Middle frontal gyrus (tissue), 1 donor: ENCODE data around the gene SURF2.
"Not testable (repeated sequence)": the region's sequence is repeated elsewhere in the genome, so short reads cannot be mapped to it uniquely, and the experiment has no call there.

ENCODE experiments used
- DNase-seq: peaks from one replicate; pipeline ENCODE4 v3.0.0-alpha.2; 2015; ENCODE audit warnings: low spot score; ENCODE audit errors: extremely low spot score

The SURF2 gene

GRCh38 chr9:133356391-133357091 is at the start of gene SURF2, which contains the start of gene SURF1:
Gene SURF2 (plus strand): TSS chr9:133356550. CDS start chr9:133356593, 43 bp downstream.
Gene SURF1 (minus strand): TSS chr9:133356487. CDS start chr9:133356453, 34 bp downstream.
- peak; percentile 77 for DNase-seq

GRCh38 chr9:133307301-133307700 is 49.0 kb upstream of the SURF2 start:
- DNase-seq, result no peak

- DNase-seq, result no peak
Observed at GRCh38 chr9:133309608-133310007, 46.7 kb upstream of the SURF2 start.

GRCh38 chr9:133315997-133316396 is 40.4 kb upstream of the SURF2 start:
- DNase-seq, result no peak

GRCh38 chr9:133317551-133317950 is 38.8 kb upstream of the SURF2 start:
- not testable (repeated sequence) for DNase-seq

GRCh38 chr9:133320421-133320881 is 35.9 kb upstream of the SURF2 start:
- DNase-seq, result no peak

GRCh38 chr9:133321411-133321935 is 34.9 kb upstream of the SURF2 start:
- DNase-seq, result no peak

- no peak for DNase-seq
Observed at GRCh38 chr9:133322701-133323100, 33.6 kb upstream of the SURF2 start.

GRCh38 chr9:133323211-133323610 is 33.1 kb upstream of the SURF2 start:
- no peak for DNase-seq

- DNase-seq, result no peak
Observed at GRCh38 chr9:133323991-133324703, 32.2 kb upstream of the SURF2 start.

GRCh38 chr9:133327021-133327420 is 29.3 kb upstream of the SURF2 start:
- not testable (repeated sequence) for DNase-seq

- DNase-seq, result no peak
Observed at GRCh38 chr9:133327834-133328484, 28.4 kb upstream of the SURF2 start.

GRCh38 chr9:133329306-133330156 is 26.8 kb upstream of the SURF2 start:
- not testable (repeated sequence) for DNase-seq

GRCh38 chr9:133331221-133331620 is 25.1 kb upstream of the SURF2 start:
- no peak for DNase-seq

- no peak for DNase-seq
Observed at GRCh38 chr9:133331641-133332380, 24.5 kb upstream of the SURF2 start.

GRCh38 chr9:133332381-133332730 is 24.0 kb upstream of the SURF2 start:
- DNase-seq, result no peak

- no peak for DNase-seq
Observed at GRCh38 chr9:133333011-133333410, 23.3 kb upstream of the SURF2 start.

- DNase-seq, result no peak
Observed at GRCh38 chr9:133333566-133333965, 22.8 kb upstream of the SURF2 start.

- no peak for DNase-seq
Observed at GRCh38 chr9:133334161-133334560, 22.2 kb upstream of the SURF2 start.

GRCh38 chr9:133334888-133335287 is 21.5 kb upstream of the SURF2 start:
- DNase-seq, result not testable (repeated sequence)
